BJ (cell line): ENCODE data around the gene CCDC171. TPM values are rescaled to one million over a fixed set of nuclear protein-coding genes. Genes with fewer than 3 reads are reported as not detected.

Source experiments
- CTCF ChIA-PET: fragments of 350-600 bp; formaldehyde crosslinking; extraction: SDS; loops from one replicate; lab custom pipeline; 2021; ENCODE audit warnings: antibody characterized with exemption, inconsistent platforms; lab: Yijun Ruan, JAX
- POLR2A ChIA-PET: fragments of 300-600 bp; sonication (Branson Sonifier 250); formaldehyde crosslinking; extraction: SDS; loops from one replicate; lab custom pipeline; 2021; ENCODE audit warnings: antibody characterized with exemption; lab: Charles Lee
- DNase-seq: peaks from one replicate; pipeline ENCODE4 v3.0.0-alpha.2; 2011; ENCODE audit warnings: low read depth
- H3K27me3 ChIP-seq: 2 replicates; pipeline ENCODE4 v1.6.0; 2011; ENCODE audit warnings: low read length; ENCODE audit not compliant: control insufficient read depth, insufficient read depth
- H3K36me3 ChIP-seq: 2 replicates; pipeline ENCODE4 v1.5.1; 2011; ENCODE audit warnings: low read length; ENCODE audit not compliant: control insufficient read depth, insufficient read depth
- H3K4me3 ChIP-seq: 2 replicates; pipeline ENCODE4 v1.5.1; 2011; ENCODE audit warnings: low read depth, mild to moderate bottlenecking, control low read depth, low read length
- polyA plus RNA-seq: library from polyadenylated mRNA; depleted of rRNA; stranded (reverse); fragments of >200 nt; gene quantifications from 2 replicates; pipeline ENCODE4 v1.2.3, GENCODE V29; 2011
- TF ChIP-seq, protein P1 (sequence below): IDR thresholded peaks from 2 replicates; pipeline ENCODE4 v1.5.1; 2011; ENCODE audit warnings: low read depth, mild to moderate bottlenecking, control low read depth, inconsistent platforms, low read length, moderate library complexity; ENCODE audit not compliant: insufficient read depth

Gene CCDC171
- polyA plus RNA-seq, 1 experiment, result 0.39 TPM

DNA sequence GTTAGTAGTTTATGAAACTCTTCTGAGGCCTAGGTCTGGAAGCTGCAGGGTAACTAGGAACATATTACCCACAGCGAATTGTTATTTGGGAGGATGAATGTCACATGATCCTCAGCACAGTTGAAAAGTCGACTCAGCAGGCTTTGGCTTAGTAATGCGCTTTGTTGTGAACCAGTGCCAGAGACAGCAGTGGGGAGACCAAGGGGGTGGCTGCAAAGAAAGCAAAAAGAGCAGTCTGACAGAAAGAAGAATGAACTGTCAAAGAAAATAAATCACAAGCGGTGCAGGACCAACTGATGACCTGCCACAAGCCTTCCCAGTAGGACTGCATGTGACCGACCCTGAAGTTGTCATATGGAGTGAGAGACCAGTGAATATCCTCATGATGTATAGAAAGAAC lies 170.0 kb downstream of the CCDC171 start:
- DNase-seq, result no peak
- H3K36me3 ChIP-seq, result no peaks in the 10 kb centered on the region
- ChIA-PET POLR2A (no interaction called here), CTCF (no interaction called here)
- TF ChIP-seq, protein P1, sequence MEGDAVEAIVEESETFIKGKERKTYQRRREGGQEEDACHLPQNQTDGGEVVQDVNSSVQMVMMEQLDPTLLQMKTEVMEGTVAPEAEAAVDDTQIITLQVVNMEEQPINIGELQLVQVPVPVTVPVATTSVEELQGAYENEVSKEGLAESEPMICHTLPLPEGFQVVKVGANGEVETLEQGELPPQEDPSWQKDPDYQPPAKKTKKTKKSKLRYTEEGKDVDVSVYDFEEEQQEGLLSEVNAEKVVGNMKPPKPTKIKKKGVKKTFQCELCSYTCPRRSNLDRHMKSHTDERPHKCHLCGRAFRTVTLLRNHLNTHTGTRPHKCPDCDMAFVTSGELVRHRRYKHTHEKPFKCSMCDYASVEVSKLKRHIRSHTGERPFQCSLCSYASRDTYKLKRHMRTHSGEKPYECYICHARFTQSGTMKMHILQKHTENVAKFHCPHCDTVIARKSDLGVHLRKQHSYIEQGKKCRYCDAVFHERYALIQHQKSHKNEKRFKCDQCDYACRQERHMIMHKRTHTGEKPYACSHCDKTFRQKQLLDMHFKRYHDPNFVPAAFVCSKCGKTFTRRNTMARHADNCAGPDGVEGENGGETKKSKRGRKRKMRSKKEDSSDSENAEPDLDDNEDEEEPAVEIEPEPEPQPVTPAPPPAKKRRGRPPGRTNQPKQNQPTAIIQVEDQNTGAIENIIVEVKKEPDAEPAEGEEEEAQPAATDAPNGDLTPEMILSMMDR, result no peak
- no peak overlapping the region for H3K4me3 ChIP-seq
- H3K27me3 ChIP-seq, result no peaks in the 10 kb centered on the region

- no peaks in the 10 kb centered on the region for H3K36me3 ChIP-seq
- TF ChIP-seq, protein P1, result no peak
- POLR2A ChIA-PET, result no interaction called here
These were observed 171.2 kb downstream of the CCDC171 start for GRCh38 chr9:15724016-15724415.

DNA sequence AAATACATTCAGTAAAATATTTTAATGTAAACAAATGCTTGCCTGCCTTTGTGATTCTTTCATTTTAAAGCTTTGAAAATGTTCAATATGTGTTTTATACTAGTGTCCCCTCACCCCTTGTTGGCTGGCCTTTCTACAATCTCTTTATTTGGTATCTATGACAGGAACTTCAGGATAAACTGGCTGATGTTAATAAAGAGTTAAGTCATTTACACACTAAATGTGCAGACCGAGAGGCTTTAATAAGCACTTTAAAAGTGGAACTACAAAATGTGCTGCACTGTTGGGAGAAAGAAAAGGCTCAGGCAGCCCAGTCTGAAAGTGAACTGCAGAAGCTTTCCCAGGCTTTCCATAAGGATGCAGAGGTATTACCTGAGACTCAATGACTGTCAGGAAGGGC lies 171.8 kb downstream of the CCDC171 start:
- POLR2A ChIA-PET, result no interaction called here

More at GRCh38 chr9:15724016-15724415, 171.2 kb downstream of the CCDC171 start:
- no peak overlapping the region for H3K4me3 ChIP-seq
- H3K27me3 ChIP-seq, result no peaks in the 10 kb centered on the region
- no peak for DNase-seq
- CTCF ChIA-PET, result interaction anchor here (1.4 kb wide), 1 partner anchor 42 kb away, joined by 3 read pairs; no protein-coding TSS in a partner anchor

GRCh38 chr9:15725953-15726352 lies 173.1 kb downstream of the CCDC171 start:
- ChIA-PET CTCF (interaction anchor here (1.6 kb wide), 1 partner anchor 10 kb away, joined by 6 read pairs; no protein-coding TSS in a partner anchor), POLR2A (no interaction called here)
- peak; percentile 75 for DNase-seq
- TF ChIP-seq, protein P1, result no peak
- Histone ChIP-seq H3K27me3 (no peaks in the 10 kb centered on the region), H3K36me3 (no peaks in the 10 kb centered on the region), H3K4me3 (no peak overlapping the region)

More for the DNA sequence above, 171.8 kb downstream of the CCDC171 start:
- CTCF ChIA-PET, result interaction anchor here (1.4 to 1.6 kb wide), 2 partner anchors 9 to 42 kb away, joined by 3 to 6 read pairs; no protein-coding TSS in a partner anchor
- Histone ChIP-seq H3K27me3 (no peaks in the 10 kb centered on the region), H3K36me3 (no peaks in the 10 kb centered on the region), H3K4me3 (no peak overlapping the region)
- TF ChIP-seq, protein P1, result no peak
- no peak for DNase-seq

DNA sequence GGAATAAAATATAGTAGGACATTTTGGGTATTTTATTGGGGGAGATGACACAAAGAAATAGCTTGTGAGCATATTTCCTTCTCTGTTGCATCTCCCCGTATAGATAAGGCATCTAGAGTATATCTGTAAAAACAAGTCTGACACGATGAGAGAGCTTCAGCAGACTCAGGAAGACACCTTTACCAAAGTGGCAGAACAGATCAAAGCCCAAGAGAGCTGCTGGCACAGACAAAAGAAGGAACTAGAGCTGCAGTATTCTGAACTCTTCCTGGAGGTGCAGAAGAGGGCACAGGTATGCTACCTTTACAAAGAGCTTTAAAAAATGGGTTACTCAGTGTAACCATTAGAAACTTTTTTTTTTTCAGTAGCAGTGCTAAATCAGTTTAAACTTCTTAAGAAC lies 176.7 kb downstream of the CCDC171 start:
- Histone ChIP-seq H3K36me3 (no peaks in the 10 kb centered on the region), H3K4me3 (no peak overlapping the region), H3K27me3 (no peaks in the 10 kb centered on the region)
- TF ChIP-seq, protein P1, result no peak
- POLR2A ChIA-PET, result no interaction called here
- CTCF ChIA-PET, result no interaction called here
- DNase-seq, result no peak
